Ishikawa (cell line): ENCODE results near the gene STK39.

ENCODE experiments used
- CEBPB ChIP-seq: IDR thresholded peaks from 2 replicates; pipeline ENCODE4 v1.6.1; 2012
- CREB1 ChIP-seq: IDR thresholded peaks from 2 replicates; pipeline ENCODE4 v1.6.1; 2012; ENCODE audit warnings: low read depth
- EGR1 ChIP-seq: IDR thresholded peaks from 2 replicates; pipeline ENCODE4 v1.6.1; 2012
- EP300 ChIP-seq: IDR thresholded peaks from 2 replicates; pipeline ENCODE4 v1.6.1; 2012; ENCODE audit warnings: borderline replicate concordance
- FOXM1 ChIP-seq: IDR thresholded peaks from 2 replicates; pipeline ENCODE4 v1.6.1; 2012; ENCODE audit warnings: low read depth, borderline replicate concordance
- MAX ChIP-seq: IDR thresholded peaks from 2 replicates; pipeline ENCODE4 v1.6.1; 2012
- NFIC ChIP-seq: IDR thresholded peaks from 2 replicates; pipeline ENCODE4 v1.6.1; 2012
- RAD21 ChIP-seq: IDR thresholded peaks from 2 replicates; pipeline ENCODE4 v1.6.1; 2012; ENCODE audit warnings: low read depth
- TAF1 ChIP-seq: IDR thresholded peaks from 2 replicates; pipeline ENCODE4 v1.6.1; 2012; ENCODE audit warnings: low read depth, mild to moderate bottlenecking
- USF1 ChIP-seq: IDR thresholded peaks from 2 replicates; pipeline ENCODE4 v1.6.1; 2012
- YY1 ChIP-seq: IDR thresholded peaks from 2 replicates; pipeline ENCODE4 v1.6.1; 2012; ENCODE audit warnings: low read depth
- TF ChIP-seq, protein P1 (sequence below): IDR thresholded peaks from 2 replicates; pipeline ENCODE4 v1.6.1; 2012; ENCODE audit warnings: low read depth, mild to moderate bottlenecking

GRCh38 chr2:168208652-168209051, 38.7 kb downstream of the STK39 start:
- TF ChIP-seq RAD21 (no peak), CEBPB (no peak), EGR1 (no peak), USF1 (no peak), EP300 (no peak), NFIC (no peak), TAF1 (no peak), MAX (no peak), FOXM1 (no peak), YY1 (no peak), CREB1 (no peak)
- TF ChIP-seq, protein P1, sequence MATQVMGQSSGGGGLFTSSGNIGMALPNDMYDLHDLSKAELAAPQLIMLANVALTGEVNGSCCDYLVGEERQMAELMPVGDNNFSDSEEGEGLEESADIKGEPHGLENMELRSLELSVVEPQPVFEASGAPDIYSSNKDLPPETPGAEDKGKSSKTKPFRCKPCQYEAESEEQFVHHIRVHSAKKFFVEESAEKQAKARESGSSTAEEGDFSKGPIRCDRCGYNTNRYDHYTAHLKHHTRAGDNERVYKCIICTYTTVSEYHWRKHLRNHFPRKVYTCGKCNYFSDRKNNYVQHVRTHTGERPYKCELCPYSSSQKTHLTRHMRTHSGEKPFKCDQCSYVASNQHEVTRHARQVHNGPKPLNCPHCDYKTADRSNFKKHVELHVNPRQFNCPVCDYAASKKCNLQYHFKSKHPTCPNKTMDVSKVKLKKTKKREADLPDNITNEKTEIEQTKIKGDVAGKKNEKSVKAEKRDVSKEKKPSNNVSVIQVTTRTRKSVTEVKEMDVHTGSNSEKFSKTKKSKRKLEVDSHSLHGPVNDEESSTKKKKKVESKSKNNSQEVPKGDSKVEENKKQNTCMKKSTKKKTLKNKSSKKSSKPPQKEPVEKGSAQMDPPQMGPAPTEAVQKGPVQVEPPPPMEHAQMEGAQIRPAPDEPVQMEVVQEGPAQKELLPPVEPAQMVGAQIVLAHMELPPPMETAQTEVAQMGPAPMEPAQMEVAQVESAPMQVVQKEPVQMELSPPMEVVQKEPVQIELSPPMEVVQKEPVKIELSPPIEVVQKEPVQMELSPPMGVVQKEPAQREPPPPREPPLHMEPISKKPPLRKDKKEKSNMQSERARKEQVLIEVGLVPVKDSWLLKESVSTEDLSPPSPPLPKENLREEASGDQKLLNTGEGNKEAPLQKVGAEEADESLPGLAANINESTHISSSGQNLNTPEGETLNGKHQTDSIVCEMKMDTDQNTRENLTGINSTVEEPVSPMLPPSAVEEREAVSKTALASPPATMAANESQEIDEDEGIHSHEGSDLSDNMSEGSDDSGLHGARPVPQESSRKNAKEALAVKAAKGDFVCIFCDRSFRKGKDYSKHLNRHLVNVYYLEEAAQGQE: no peak
